HepG2 (cell line): Measurements from ENCODE around the gene SEC11A. TPM values are rescaled to one million over a fixed set of nuclear protein-coding genes. Genes with fewer than 3 reads are reported as not detected.

Experiments used
- AHDC1 ChIP-seq: sonication (generic); formaldehyde crosslinking; IDR thresholded peaks from 2 replicates; pipeline ENCODE4 v1.5.1; 2020; ENCODE audit warnings: mild to moderate bottlenecking, missing genetic modification reagents, borderline replicate concordance
- RXRB ChIP-seq: IDR thresholded peaks from 2 replicates; pipeline ENCODE4 v1.6.1; 2016; ENCODE audit warnings: borderline replicate concordance, missing genetic modification reagents, missing compliant biosample characterization
- TEAD3 ChIP-seq: optimal IDR thresholded peaks from 2 replicates; pipeline ENCODE3; 2016; ENCODE audit warnings: borderline replicate concordance
- ZNF296 ChIP-seq: sonication (generic); formaldehyde crosslinking; conservative IDR thresholded peaks from 2 replicates; pipeline ENCODE4 v1.5.0; 2020; ENCODE audit warnings: mild to moderate bottlenecking, missing genetic modification reagents
- polyA plus RNA-seq, 8 experiments: library from polyadenylated mRNA; depleted of rRNA in 3 of 8; stranded (reverse) in 7 of 8; unstranded in 1 of 8; fragments of >200 nt; fragmentation: Illumina TruSeq in 4 of 8; extraction: Trizol in 4 of 8; gene quantifications; 2 replicates each; pipeline versions ENCODE4 v1.2.1 to v1.2.3, GENCODE V29; 2011 to 2016; ENCODE audit warnings: low read depth in 4 of 8, missing spikeins in 1 of 8, mixed read lengths in 1 of 8; ENCODE audit not compliant: insufficient read depth in 1 of 8
- total RNA-seq, 5 experiments: library from RNA; depleted of rRNA; stranded (reverse); fragments of >200 nt; fragmentation: Illumina TruSeq; extraction: Trizol; gene quantifications; 2 replicates each; pipeline ENCODE4 v1.2.3, GENCODE V29; 2016; ENCODE audit warnings: low read depth in 1 of 5
- TF ChIP-seq, protein P1 (sequence below): sonication (generic); formaldehyde crosslinking; IDR thresholded peaks from 2 replicates; pipeline ENCODE4 v1.4.0; 2020; ENCODE audit warnings: missing genetic modification reagents, borderline replicate concordance
- TF ChIP-seq, protein P2 (sequence below), 2 experiments: sonication (generic) in 1 of 2; formaldehyde crosslinking in 1 of 2; IDR thresholded peaks; 2 replicates each; pipeline versions ENCODE4 v1.6.1 to v1.9.0; 2014 to 2022; ENCODE audit warnings: antibody characterized with exemption in 1 of 2, borderline replicate concordance in 1 of 2, inconsistent platforms in 1 of 2, low read depth in 1 of 2, missing genetic modification reagents in 1 of 2
- TF ChIP-seq, protein P3 (sequence below): sonication (generic); formaldehyde crosslinking; IDR thresholded peaks from 2 replicates; pipeline ENCODE4 v1.4.0; 2020; ENCODE audit warnings: missing genetic modification reagents

The SEC11A gene
- total and polyA plus RNA-seq, 2 of the 13 experiments (the other 11 are each of a cell fraction or from before 2014, with no cell fraction given): 141 to 230 TPM

GRCh38 chr15:84749111-84749991 lies 33.4 kb upstream of the SEC11A start (continued):
- TF ChIP-seq, protein P1, sequence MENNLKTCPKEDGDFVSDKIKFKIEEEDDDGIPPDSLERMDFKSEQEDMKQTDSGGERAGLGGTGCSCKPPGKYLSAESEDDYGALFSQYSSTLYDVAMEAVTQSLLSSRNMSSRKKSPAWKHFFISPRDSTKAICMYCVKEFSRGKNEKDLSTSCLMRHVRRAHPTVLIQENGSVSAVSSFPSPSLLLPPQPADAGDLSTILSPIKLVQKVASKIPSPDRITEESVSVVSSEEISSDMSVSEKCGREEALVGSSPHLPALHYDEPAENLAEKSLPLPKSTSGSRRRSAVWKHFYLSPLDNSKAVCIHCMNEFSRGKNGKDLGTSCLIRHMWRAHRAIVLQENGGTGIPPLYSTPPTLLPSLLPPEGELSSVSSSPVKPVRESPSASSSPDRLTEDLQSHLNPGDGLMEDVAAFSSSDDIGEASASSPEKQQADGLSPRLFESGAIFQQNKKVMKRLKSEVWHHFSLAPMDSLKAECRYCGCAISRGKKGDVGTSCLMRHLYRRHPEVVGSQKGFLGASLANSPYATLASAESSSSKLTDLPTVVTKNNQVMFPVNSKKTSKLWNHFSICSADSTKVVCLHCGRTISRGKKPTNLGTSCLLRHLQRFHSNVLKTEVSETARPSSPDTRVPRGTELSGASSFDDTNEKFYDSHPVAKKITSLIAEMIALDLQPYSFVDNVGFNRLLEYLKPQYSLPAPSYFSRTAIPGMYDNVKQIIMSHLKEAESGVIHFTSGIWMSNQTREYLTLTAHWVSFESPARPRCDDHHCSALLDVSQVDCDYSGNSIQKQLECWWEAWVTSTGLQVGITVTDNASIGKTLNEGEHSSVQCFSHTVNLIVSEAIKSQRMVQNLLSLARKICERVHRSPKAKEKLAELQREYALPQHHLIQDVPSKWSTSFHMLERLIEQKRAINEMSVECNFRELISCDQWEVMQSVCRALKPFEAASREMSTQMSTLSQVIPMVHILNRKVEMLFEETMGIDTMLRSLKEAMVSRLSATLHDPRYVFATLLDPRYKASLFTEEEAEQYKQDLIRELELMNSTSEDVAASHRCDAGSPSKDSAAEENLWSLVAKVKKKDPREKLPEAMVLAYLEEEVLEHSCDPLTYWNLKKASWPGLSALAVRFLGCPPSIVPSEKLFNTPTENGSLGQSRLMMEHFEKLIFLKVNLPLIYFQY: no peak
- TF ChIP-seq ZNF296 (CRISPR knock-in tag) (peak; percentile 85), RXRB (peak; percentile 68), TEAD3 (CRISPR knock-in tag) (peak; percentile 24), AHDC1 (no peak)
- TF ChIP-seq, protein P2, sequence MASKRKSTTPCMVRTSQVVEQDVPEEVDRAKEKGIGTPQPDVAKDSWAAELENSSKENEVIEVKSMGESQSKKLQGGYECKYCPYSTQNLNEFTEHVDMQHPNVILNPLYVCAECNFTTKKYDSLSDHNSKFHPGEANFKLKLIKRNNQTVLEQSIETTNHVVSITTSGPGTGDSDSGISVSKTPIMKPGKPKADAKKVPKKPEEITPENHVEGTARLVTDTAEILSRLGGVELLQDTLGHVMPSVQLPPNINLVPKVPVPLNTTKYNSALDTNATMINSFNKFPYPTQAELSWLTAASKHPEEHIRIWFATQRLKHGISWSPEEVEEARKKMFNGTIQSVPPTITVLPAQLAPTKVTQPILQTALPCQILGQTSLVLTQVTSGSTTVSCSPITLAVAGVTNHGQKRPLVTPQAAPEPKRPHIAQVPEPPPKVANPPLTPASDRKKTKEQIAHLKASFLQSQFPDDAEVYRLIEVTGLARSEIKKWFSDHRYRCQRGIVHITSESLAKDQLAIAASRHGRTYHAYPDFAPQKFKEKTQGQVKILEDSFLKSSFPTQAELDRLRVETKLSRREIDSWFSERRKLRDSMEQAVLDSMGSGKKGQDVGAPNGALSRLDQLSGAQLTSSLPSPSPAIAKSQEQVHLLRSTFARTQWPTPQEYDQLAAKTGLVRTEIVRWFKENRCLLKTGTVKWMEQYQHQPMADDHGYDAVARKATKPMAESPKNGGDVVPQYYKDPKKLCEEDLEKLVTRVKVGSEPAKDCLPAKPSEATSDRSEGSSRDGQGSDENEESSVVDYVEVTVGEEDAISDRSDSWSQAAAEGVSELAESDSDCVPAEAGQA (IDR thresholded peaks at IDR 0.05; ENCODE audit: low read depth): no peak
- TF ChIP-seq, protein P2 (CRISPR knock-in tag; IDR thresholded peaks at IDR 0.05; ENCODE audit: borderline replicate concordance): no peak
- TF ChIP-seq, protein P3, sequence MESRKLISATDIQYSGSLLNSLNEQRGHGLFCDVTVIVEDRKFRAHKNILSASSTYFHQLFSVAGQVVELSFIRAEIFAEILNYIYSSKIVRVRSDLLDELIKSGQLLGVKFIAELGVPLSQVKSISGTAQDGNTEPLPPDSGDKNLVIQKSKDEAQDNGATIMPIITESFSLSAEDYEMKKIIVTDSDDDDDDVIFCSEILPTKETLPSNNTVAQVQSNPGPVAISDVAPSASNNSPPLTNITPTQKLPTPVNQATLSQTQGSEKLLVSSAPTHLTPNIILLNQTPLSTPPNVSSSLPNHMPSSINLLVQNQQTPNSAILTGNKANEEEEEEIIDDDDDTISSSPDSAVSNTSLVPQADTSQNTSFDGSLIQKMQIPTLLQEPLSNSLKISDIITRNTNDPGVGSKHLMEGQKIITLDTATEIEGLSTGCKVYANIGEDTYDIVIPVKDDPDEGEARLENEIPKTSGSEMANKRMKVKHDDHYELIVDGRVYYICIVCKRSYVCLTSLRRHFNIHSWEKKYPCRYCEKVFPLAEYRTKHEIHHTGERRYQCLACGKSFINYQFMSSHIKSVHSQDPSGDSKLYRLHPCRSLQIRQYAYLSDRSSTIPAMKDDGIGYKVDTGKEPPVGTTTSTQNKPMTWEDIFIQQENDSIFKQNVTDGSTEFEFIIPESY (CRISPR knock-in tag): no peak
